ENCODE results near the gene MSI2.

The MSI2 gene

DNA sequence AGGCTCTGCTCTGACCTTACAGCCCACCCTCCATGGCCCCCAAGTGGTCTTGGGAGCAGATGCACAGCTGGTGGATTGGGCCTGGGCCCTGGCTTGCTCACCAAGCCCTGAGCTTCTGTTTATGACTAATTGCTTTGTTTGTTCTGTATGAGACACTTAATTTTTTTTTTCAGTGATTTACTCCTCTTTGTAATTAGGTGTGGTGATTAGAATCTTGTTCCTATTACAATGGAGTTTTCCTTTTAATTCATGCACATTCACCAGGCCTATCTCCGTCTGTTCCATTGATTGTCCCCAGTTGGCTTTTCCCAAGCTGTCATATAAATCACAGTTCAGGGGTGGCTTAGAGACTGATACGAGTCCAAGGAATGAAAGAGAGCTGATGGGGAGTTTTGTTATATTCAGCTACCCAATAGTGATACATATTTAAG is 246.5 kb downstream of the MSI2 start:
- DNase-seq (ENCODE audit: low read depth in 2 of 2): no peak

GRCh38 chr17:57504208-57504607 is 247.9 kb downstream of the MSI2 start:
- DNase-seq (ENCODE audit: low read depth in 2 of 2): no peak

DNA sequence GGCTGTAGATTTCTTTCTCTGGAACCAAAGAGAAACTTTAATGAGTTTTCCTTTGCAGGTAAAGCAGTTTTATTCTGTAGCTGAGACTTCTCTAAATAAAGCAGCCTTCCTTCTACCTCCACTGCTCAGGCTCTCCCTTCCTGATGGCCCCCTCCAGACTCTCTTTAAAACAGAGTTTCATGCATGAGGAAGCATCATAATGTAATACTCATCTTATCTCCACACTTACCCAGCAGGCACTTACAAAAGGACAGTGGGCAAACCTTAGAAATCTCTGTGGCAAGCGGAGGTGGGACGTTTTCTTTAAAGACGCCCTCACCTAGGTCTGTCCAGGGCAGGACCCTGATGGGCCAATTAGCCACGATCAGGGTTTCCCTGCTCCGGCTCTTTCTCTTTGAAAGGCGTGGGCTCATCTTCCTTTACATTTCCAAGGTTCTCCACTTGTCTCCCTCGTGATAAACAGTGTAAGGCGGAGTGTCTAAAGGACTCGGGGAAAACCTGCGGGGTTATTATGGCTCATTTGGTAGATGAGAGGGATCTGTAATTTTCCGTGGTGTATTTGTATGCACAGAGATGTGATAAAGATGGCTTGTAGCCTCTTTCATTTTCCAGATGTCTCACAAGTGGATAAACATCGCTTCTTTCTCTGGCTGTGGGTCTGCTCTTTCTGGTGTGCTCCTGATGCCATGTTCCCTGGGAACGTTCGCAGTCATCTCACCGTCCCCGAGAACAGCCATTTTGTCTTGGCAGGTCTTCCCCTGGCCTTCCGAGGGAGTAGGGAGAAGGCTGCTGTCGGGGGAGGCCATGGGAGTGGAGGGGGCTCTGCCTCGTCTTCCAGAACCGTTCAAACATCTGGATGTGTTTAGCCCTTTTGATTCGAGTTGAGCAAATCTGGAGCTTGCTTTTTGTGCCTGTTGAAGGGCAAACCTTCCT is 249.8 kb downstream of the MSI2 start:
- DNase-seq (ENCODE audit: low read depth in 2 of 2): no peak

DNA sequence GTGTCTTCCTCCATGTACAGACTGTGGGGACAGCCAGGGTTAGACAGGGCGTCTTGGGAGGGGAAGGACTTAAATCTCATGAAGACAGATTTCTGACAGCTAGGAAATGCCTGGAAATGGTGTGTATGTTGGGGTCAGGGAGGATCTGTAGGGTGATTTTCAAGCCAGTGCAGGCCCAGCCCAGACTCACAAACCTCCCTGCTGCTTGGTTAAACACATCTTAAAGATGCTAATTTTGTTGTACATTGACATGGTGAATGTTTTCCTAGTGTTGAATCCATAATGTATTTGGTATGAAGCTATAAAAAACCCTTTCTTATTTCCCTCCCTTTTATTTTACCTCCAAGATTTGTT is 250.4 kb downstream of the MSI2 start:
- DNase-seq (ENCODE audit: low read depth in 2 of 2): no peak

GRCh38 chr17:57507828-57508227 is 251.5 kb downstream of the MSI2 start:
- no peak for DNase-seq (ENCODE audit: low read depth in 2 of 2)

- no peak for DNase-seq (ENCODE audit: low read depth in 2 of 2)
Measured at GRCh38 chr17:57508671-57509070, 252.3 kb downstream of the MSI2 start.

- no peak for DNase-seq (ENCODE audit: low read depth in 2 of 2)
Measured at GRCh38 chr17:57511475-57512123, 255.3 kb downstream of the MSI2 start.

DNA sequence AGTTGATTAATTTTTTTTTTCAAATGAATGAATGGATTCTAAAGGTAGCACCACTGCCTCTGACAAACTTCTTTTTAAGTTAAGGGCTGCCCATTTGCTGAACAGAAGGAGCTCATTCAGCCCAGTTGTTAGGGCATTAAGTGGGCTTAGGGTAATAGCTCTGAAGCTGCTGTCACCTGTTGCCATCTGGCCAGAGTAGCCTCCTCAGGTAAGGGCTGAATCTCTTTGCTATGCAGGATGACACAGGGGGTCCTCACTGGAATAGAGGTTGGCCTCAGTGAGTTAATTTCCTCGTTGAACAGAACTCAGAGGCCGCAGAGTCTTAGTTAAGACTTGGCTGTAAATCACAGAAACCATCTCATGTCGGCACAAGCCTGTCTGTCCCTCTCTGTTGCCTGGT is 255.9 kb downstream of the MSI2 start:
- no peak for DNase-seq (ENCODE audit: low read depth in 2 of 2)

DNA sequence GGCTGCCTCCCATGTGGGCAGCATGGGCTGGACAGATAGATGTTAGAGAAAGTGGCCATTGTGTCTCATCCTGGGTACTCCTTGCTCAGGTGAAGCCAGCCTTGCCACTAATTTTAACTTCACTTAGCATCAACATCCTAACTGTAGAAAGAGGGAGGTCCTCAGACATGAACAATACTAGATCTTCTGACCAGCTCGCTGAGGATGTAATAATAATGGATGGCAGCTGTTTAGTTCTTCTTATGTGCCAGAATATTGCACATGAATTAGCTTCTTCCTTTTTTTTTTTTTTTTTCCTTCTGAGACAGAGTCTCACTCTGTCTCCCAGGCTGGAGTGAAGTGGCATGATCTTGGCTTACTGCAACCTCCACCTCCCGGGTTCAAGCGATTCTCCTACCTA is 256.4 kb downstream of the MSI2 start:
- DNase-seq (ENCODE audit: low read depth in 2 of 2): no peak

DNA sequence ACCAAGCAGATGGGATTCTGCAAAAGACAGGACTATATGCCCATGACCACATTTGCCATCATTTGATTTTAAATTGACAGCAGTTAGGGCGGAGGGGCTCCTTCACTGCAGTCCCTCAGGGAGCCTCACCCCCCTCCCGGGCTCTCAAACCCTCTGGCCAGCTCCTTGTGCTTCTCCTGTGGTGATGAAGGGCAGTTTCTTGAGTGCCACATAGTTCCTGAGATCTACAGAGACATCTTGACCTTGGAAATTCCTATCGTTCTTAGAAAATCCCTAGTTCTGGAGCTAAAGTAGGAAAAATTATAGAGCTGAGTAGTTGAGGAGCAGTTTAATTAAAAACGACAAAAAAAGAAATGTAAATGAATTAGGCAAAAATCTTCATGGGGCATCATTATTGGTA is 257.2 kb downstream of the MSI2 start:
- no peak for DNase-seq (ENCODE audit: low read depth in 2 of 2)

GRCh38 chr17:57514614-57515013 is 258.3 kb downstream of the MSI2 start:
- no peak for DNase-seq (ENCODE audit: low read depth in 2 of 2)

DNA sequence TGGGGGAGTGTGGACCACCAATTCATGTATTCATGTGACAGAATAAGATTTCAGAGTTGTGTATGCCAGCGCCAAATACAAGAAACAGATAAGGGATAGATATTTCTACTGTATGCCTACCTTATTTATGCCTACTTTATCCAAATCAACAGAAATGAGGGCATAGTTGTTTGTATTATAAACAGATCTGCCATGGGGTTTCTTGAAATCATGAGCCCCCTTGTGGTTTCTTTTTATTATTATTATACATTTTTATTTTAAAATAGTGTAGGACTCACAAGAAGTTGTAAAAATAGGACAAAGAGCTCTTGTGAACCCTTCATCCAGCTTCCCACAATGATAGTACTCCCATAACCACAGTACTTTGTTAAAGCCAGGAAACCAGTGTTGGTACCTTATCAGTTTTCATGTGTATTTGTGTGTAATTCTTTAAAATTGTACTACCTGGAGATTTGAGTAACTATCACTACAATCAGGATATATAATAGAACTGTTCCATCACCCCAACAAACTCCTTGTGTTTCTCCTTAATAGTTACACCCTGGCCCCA is 259.4 kb downstream of the MSI2 start:
- no peak for DNase-seq (ENCODE audit: low read depth in 2 of 2)

- DNase-seq (ENCODE audit: low read depth in 2 of 2): no peak
Measured at GRCh38 chr17:57516290-57517230, 260.2 kb downstream of the MSI2 start.

- no peak for DNase-seq (ENCODE audit: low read depth in 2 of 2)
Measured at GRCh38 chr17:57517273-57517631, 260.9 kb downstream of the MSI2 start.

DNA sequence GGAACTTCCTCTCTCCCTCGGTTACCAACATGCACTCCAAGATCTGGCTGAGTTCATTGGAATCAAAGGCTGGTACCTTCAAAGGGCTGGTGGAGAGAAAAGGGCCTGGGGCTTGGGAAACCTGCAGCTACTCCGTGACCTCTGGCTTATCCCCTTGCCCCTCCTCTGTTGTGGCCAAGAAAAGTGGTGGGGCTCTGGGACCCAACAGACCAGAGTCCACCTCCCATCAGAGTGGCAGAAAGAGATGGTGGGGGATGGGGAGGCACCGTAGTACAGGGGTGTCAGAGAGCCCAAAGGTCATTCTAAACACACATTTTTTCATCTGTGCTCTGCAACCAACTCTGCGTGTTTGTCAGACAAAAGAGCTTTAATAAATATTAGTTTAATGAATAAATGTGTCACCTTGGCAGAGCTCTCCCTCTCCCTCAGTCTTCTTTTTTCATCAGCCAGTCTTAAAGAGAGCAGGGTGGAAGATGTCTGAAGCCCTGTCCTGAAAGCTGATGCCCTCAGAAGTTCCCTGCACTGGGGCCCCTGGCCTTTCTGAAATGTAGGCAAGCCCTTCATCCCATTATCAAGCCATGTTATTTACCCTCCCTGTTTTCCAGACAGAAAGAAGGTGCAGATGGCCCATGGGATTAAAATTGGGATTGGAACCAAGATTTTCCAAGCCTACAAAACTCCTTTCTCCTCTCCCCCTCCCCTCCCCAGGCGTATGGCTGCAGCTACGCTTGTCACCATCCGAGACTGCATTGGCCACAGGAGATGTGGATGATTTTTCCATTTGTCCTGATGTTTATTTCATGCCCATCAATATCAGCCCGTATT is 261.5 kb downstream of the MSI2 start:
- no peak for DNase-seq (ENCODE audit: low read depth in 2 of 2)

- no peak for DNase-seq (ENCODE audit: low read depth in 2 of 2)
Measured at GRCh38 chr17:57518587-57519581, 262.6 kb downstream of the MSI2 start.

DNA sequence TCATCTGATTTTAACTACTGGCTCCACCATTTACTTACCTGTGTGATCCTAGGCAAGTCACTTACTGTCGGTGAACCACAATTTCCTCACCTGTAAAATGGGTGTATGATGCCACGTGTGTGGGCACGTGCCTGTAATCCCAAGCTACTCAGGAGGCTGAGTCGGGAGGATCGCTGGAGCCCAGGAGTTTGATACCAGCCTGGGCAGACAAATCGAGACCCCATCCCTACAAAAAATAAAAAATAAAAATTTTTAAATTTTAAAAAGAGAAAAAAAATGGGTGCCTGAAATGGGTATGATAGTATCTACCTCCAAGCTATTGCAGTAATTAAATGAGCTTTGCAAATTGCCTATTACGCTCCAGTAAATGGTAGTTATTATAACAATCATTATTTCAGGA is 263.5 kb downstream of the MSI2 start:
- no peak for DNase-seq (ENCODE audit: low read depth in 2 of 2)

- no peak for DNase-seq (ENCODE audit: low read depth in 2 of 2)
Measured at GRCh38 chr17:57521606-57522005, 265.3 kb downstream of the MSI2 start.

DNA sequence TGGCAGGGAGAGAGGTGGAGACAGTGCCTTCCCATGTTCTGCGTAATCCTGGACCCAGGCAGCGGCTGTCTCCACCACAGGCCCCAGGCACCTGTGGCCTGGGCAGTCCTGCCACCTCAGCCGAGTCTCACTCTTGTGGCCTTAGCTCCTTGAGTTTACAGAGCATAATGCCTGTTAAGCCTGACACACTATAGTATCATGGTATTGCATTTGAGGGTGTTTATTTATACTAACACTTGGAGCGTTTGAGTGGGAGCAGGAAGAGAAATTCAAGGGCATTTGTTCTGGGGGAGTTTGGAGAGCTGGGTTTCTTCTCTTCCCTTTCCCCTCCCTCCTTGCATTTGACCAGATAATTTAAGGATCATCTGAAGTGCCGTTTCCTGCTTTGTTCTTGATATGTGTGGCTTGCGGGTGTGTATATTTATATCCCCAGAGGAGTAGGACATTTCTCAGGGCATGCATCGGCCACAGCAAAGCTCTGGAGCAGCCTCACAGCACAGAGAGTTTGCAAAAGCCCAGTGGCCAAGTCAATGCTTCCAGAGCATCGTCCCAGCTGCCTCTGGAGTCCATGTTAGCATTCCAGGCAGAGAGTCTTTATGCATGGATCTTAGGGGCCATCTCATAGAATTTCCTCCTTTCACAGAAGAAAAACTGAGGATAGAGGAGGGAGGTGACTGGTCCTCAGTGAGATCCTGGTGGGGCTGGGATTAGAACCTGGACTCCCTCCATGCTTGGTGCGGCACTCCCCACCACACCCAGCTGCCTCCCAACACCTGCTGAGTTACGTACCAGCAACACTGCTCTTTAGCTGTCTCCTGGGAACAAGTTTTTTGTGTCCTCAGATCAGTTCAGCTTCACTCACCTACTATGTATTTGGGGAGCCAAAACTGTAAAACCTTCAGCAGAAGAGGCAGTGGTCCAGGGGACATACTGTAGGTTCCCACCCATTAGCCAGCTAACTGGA is 266.0 kb downstream of the MSI2 start:
- DNase-seq (ENCODE audit: low read depth in 2 of 2): no peak

Measured in stimulated activated CD8-positive, alpha-beta memory T cell treated with anti-CD3 and anti-CD28 coated beads, Interleukin-15, amount 100 ng/mL, for 48 hours (primary cell).